Mesothelial cell of epicardium (in vitro differentiated cells): Measurements from ENCODE around the gene STAT5A. TPM values are rescaled to one million over a fixed set of nuclear protein-coding genes. Genes with fewer than 3 reads are reported as not detected.

ENCODE experiments used
- DNase-seq, 2 experiments: peaks; one replicate each; pipeline ENCODE4 v3.0.0; 2021; ENCODE audit warnings: low spot score in 2 of 2; ENCODE audit not compliant: unreplicated experiment in 2 of 2
- H3K27ac Mint-ChIP-seq: 2 replicates; pipeline ENCODE4 v1.8.0; 2021; ENCODE audit warnings: mixed read lengths
- H3K27me3 Mint-ChIP-seq: 2 replicates; pipeline ENCODE4 v1.8.0; 2021; ENCODE audit warnings: low read depth, mixed read lengths
- H3K36me3 Mint-ChIP-seq: 2 replicates; pipeline ENCODE4 v1.8.0; 2021; ENCODE audit warnings: mixed read lengths
- H3K4me1 Mint-ChIP-seq: 2 replicates; pipeline ENCODE4 v1.8.0; 2021; ENCODE audit warnings: mixed read lengths
- H3K4me3 Mint-ChIP-seq: 2 replicates; pipeline ENCODE4 v1.8.0; 2021; ENCODE audit warnings: mild to moderate bottlenecking, moderate library complexity, mixed read lengths
- H3K9me3 Mint-ChIP-seq: 2 replicates; pipeline ENCODE4 v1.8.0; 2021; ENCODE audit warnings: mixed read lengths
- total RNA-seq: library from RNA; stranded (reverse); gene quantifications from 3 replicates; pipeline ENCODE4 v1.2.1, GENCODE V29; 2021
- TF ChIP-seq, protein P1 (sequence below): fragments of 200-600 bp; sonication (generic); IDR thresholded peaks from one replicate; pipeline ENCODE4 v1.5.0; 2021; ENCODE audit warnings: antibody characterized with exemption; ENCODE audit not compliant: unreplicated experiment

STAT5A gene
- total RNA-seq, 1 donor from 2014 or later: 11.7 TPM

DNA sequence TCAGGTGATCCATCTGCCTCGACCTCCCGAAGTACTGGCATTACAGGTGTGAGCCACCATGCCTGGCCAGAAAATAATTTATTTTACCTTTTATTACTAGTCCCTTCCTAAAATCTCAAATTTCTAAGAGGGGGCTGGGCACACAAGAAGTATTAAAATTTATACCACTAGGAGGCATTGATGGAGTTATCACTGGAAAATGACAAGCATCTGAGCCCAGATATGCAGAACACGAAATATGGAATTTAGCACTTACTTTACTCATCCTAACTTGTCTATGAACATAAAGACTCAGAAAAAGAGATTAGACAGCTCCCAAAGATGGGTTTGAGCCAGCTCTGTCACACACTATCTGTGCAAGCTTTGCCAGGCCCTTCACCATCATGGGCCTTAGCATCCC is 46.4 kb downstream of the STAT5A start:
- peaks cover 36% of the 10 kb centered on the region for H3K36me3 Mint-ChIP-seq
- no peaks in the 10 kb centered on the region for H3K9me3 Mint-ChIP-seq
- TF ChIP-seq, protein P1, sequence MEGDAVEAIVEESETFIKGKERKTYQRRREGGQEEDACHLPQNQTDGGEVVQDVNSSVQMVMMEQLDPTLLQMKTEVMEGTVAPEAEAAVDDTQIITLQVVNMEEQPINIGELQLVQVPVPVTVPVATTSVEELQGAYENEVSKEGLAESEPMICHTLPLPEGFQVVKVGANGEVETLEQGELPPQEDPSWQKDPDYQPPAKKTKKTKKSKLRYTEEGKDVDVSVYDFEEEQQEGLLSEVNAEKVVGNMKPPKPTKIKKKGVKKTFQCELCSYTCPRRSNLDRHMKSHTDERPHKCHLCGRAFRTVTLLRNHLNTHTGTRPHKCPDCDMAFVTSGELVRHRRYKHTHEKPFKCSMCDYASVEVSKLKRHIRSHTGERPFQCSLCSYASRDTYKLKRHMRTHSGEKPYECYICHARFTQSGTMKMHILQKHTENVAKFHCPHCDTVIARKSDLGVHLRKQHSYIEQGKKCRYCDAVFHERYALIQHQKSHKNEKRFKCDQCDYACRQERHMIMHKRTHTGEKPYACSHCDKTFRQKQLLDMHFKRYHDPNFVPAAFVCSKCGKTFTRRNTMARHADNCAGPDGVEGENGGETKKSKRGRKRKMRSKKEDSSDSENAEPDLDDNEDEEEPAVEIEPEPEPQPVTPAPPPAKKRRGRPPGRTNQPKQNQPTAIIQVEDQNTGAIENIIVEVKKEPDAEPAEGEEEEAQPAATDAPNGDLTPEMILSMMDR: peak; percentile 16
- DNase-seq: no peak
- H3K27me3 Mint-ChIP-seq: no peaks in the 10 kb centered on the region
- H3K27ac Mint-ChIP-seq: no peak overlapping the region
- H3K4me3 Mint-ChIP-seq: no peak overlapping the region
- no peaks in the 10 kb centered on the region for H3K4me1 Mint-ChIP-seq

DNA sequence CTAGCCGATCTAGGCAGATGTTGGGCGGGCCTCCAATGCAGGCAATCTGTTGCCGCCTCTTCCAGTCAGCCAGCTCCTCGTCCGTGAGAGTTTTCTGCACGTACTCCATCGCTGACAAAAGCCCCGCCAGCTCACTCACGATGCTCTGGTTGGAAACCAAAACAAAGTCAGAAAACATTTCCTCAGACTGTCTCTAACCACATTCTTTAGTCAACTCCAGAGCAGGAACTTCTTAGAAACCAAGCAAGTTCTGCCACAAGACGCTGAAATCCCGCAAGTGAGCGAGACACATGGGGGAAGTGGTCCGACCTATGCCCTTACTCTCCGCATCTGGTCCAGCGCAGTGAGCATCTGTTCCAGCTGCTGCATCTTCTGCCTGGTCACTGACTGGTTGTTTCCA is 49.1 kb downstream of the STAT5A start:
- Mint-ChIP-seq H3K9me3 (no peaks in the 10 kb centered on the region), H3K36me3 (peaks cover 39% of the 10 kb centered on the region), H3K4me3 (no peak overlapping the region), H3K27ac (no peak overlapping the region), H3K4me1 (no peaks in the 10 kb centered on the region), H3K27me3 (no peaks in the 10 kb centered on the region)
- no peak for DNase-seq
- TF ChIP-seq, protein P1: no peak

DNA sequence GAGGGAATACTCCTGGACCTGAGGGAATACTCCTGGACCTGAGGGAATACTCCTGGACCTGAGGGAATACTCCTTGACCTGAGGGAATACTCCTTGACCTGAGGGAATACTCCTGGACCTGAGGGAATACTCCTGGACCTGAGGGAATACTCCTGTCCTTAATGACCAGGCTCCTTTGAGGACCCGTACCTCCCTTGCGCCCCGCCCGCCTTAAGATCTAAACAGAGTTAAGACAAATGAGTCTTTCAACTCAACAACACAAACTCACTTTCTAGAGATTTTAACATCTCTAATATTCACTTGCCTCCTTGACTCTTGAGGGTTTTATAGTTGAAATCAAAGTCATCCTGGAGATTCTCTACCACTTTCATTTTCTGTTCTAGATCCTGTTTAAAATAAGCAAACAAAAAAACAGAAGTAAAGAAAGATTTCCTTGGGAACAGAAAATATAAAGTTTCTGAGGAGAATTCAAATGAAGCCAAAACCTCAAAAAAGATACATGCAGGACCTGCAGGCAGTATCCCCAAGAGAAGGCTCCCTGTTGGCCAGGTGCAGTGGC is 50.2 kb downstream of the STAT5A start:
- Mint-ChIP-seq H3K9me3 (no peaks in the 10 kb centered on the region), H3K4me3 (no peak overlapping the region), H3K27ac (no peak overlapping the region), H3K36me3 (peaks cover 37% of the 10 kb centered on the region), H3K4me1 (no peaks in the 10 kb centered on the region), H3K27me3 (no peaks in the 10 kb centered on the region)
- TF ChIP-seq, protein P1: no peak
- no peak for DNase-seq

DNA sequence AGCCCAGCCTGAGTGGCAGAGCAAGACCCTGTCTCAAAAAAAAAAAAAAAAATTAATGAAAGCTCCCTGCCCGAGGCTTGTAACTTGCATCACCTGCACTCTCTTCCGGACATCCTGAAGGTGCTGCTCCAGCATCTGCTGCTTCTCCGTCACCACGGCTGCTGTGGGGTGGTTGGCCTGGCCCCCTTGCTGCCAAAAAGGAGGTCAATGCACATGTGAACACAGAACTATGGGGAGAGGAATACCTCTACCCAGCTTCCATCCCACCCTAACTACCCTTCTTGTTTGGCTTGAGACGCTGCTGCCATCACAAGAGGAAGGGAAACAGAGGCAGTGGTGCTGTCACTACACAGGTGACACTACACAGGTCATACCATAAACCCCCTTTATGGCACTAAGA is 50.9 kb downstream of the STAT5A start:
- Mint-ChIP-seq H3K27ac (no peak overlapping the region), H3K4me3 (no peak overlapping the region), H3K27me3 (no peaks in the 10 kb centered on the region), H3K36me3 (peaks cover 37% of the 10 kb centered on the region), H3K4me1 (no peaks in the 10 kb centered on the region), H3K9me3 (no peaks in the 10 kb centered on the region)
- TF ChIP-seq, protein P1: no peak
- DNase-seq: no peak

DNA sequence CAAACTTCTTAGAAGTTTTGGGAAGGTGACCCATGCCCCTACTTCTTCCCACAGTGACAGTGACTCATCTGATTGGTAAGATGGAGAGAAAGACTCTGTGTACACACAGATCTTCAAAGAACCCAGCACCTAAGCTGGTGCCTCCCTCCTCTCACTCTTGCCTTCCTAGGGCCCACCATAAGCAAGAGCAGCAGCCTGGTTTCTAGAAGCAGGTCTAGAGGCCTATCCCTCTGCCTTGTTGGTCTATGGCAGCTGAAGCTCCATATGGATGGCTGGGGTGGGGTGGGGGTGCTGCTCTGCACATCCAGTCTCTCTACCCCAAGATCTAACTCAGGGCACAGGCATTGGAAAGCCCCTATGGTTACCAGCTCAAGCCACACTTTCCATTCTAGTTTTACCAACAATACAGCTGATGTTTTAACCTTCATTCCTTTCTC is 52.4 kb downstream of the STAT5A start:
- Mint-ChIP-seq H3K9me3 (no peaks in the 10 kb centered on the region), H3K27ac (no peak overlapping the region), H3K4me3 (no peak overlapping the region), H3K4me1 (no peaks in the 10 kb centered on the region), H3K27me3 (no peaks in the 10 kb centered on the region), H3K36me3 (peaks cover 37% of the 10 kb centered on the region)
- TF ChIP-seq, protein P1: no peak
- DNase-seq: no peak

DNA sequence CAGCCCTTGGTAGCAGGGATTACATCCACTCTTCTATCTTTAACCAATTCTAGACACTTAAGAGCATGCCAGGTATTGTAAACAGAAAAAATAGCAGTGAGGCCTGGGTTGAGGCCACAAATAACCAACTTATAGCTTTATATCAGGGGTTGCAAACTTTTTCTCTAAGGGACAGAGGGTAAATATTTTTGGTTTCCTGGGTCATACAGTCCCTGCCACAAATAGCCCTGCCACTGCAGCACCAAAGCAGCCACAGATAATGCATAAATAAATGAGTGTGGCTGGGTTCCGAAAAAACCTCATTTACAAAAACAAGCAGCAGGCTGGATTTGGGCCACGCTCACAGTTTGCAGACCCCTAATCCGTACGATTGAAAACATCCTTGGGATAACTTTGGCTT is 53.3 kb downstream of the STAT5A start:
- no peak for DNase-seq
- Mint-ChIP-seq H3K4me3 (no peak overlapping the region), H3K36me3 (peaks cover 40% of the 10 kb centered on the region), H3K4me1 (no peaks in the 10 kb centered on the region), H3K9me3 (no peaks in the 10 kb centered on the region), H3K27ac (no peak overlapping the region), H3K27me3 (no peaks in the 10 kb centered on the region)
- TF ChIP-seq, protein P1: no peak
